ENCODE results near the gene ITCH. TPM values are rescaled to one million over a fixed set of nuclear protein-coding genes. Genes with fewer than 3 reads are reported as not detected.

ITCH gene
- total and polyA plus RNA-seq, 9 of the 15 experiments (the other 6 are each of a cell fraction or from before 2014, with no cell fraction given), result 7.5 to 53.0 (median 22.9) TPM

DNA sequence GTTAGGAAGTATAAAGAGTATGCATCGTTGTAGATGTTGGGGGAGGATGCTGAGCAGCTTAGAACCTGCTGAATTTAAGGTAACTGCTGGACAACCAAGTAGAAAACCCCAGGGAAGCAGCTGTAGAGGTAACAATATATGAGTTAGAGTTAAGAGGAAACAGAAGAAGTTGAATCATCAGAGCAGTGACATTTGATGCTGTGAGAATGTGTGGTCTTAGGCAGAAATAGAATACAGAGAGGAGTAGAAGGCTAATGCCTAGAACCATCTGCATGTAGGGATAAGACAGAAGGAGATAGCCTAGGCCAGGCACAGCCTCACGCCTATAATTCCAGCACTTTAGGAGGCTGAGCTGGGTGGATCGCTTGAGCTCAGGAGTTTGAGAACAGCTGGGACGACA, 130.6 kb downstream of the ITCH start:
- no peaks in the 10 kb centered on the region for H3K9me1 ChIP-seq (ENCODE audit: control insufficient read depth, insufficient read depth, low read length)
- no peak overlapping the region for H2AFZ ChIP-seq (ENCODE audit: low read depth, low read length)
- H3K4me1 ChIP-seq (replicated peaks in 1 of 2; ENCODE audit: control insufficient read depth in 2 of 2, insufficient read depth in 2 of 2, low read length in 2 of 2), result no peaks in the 10 kb centered on the region
- H3K4me2 ChIP-seq (ENCODE audit: insufficient read depth, low read length), result no peak overlapping the region
- TF ChIP-seq MXD1 (CRISPR knock-in tag; IDR thresholded peaks at IDR 0.05; ENCODE audit: borderline replicate concordance, poor library complexity, severe bottlenecking) (no peak), CREB3L1 (IDR thresholded peaks at IDR 0.05; ENCODE audit: borderline replicate concordance, low read depth) (no peak), ZNF165 (CRISPR knock-in tag; IDR thresholded peaks at IDR 0.05; ENCODE audit: borderline replicate concordance) (no peak), HNRNPUL1 (IDR thresholded peaks at IDR 0.05; ENCODE audit: low read length) (no peak), FOXK2 (conservative IDR thresholded peaks at IDR 0.05 in 1 of 2, IDR thresholded peaks at IDR 0.05 in 1 of 2; ENCODE audit: low read depth in 2 of 2) (no peak), NCOA2 (IDR thresholded peaks at IDR 0.05; ENCODE audit: partially characterized antibody in 2 of 2) (no peak), MCM2 (IDR thresholded peaks at IDR 0.05; ENCODE audit: low read depth) (no peak), ZNF124 (CRISPR knock-in tag; IDR thresholded peaks at IDR 0.05) (no peak)
- TF ChIP-seq, protein P1, sequence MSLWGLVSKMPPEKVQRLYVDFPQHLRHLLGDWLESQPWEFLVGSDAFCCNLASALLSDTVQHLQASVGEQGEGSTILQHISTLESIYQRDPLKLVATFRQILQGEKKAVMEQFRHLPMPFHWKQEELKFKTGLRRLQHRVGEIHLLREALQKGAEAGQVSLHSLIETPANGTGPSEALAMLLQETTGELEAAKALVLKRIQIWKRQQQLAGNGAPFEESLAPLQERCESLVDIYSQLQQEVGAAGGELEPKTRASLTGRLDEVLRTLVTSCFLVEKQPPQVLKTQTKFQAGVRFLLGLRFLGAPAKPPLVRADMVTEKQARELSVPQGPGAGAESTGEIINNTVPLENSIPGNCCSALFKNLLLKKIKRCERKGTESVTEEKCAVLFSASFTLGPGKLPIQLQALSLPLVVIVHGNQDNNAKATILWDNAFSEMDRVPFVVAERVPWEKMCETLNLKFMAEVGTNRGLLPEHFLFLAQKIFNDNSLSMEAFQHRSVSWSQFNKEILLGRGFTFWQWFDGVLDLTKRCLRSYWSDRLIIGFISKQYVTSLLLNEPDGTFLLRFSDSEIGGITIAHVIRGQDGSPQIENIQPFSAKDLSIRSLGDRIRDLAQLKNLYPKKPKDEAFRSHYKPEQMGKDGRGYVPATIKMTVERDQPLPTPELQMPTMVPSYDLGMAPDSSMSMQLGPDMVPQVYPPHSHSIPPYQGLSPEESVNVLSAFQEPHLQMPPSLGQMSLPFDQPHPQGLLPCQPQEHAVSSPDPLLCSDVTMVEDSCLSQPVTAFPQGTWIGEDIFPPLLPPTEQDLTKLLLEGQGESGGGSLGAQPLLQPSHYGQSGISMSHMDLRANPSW (CRISPR knock-in tag; IDR thresholded peaks at IDR 0.05), result no peak
- TF ChIP-seq, protein P2, sequence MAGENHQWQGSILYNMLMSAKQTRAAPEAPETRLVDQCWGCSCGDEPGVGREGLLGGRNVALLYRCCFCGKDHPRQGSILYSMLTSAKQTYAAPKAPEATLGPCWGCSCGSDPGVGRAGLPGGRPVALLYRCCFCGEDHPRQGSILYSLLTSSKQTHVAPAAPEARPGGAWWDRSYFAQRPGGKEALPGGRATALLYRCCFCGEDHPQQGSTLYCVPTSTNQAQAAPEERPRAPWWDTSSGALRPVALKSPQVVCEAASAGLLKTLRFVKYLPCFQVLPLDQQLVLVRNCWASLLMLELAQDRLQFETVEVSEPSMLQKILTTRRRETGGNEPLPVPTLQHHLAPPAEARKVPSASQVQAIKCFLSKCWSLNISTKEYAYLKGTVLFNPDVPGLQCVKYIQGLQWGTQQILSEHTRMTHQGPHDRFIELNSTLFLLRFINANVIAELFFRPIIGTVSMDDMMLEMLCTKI (IDR thresholded peaks at IDR 0.05; ENCODE audit: partially characterized antibody), result no peak
- in situ Hi-C loops (cut with MboI), result no loop called here
- H3K9me3 ChIP-seq (replicated peaks; ENCODE audit: control insufficient read depth, insufficient read depth, low read depth, low read length), result no peaks in the 10 kb centered on the region
- FAIRE-seq (no peak), DNase-seq (ENCODE audit: extremely low read depth in 1 of 4, low spot score in 3 of 4) (no peak), ATAC-seq (no peak)
- no peaks in the 10 kb centered on the region for H3K27me3 ChIP-seq (ENCODE audit: control insufficient read depth in 2 of 2, insufficient read depth in 2 of 2, low read length in 2 of 2)
- H3K4me3 ChIP-seq, result no peak overlapping the region
- 96% methylated on average over 4 of the region's 4 CpGs for WGBS (ENCODE audit: insufficient coverage, low coverage, missing lambda C conversion rate)
- 0 out of 3 replicates have a peak, but pooled peaks cover 5% of the 10 kb centered on the region for H3K79me2 ChIP-seq (ENCODE audit: control insufficient read depth, insufficient read depth, low read length)
- H3K27ac ChIP-seq (ENCODE audit: extremely low read depth, low read depth, low read length), result no peak overlapping the region
- H3K9ac ChIP-seq (ENCODE audit: insufficient read depth in 1 of 2, low read depth in 2 of 2, low read length in 2 of 2), result no peak overlapping the region
- CTCF ChIA-PET (ENCODE audit: low intra/inter-chr PET ratio), result no interaction called here
- H4K20me1 ChIP-seq (replicated peaks; ENCODE audit: control insufficient read depth, insufficient read depth, low read length), result no peaks in the 10 kb centered on the region
- POLR2A ChIA-PET, result no interaction called here
- no TSS peak for BruUV-seq (replicated peaks)
- peaks cover 70% of the 10 kb centered on the region for H3K36me3 ChIP-seq (ENCODE audit: control insufficient read depth, insufficient read depth, low read length)
- intact Hi-C loops (cut with micrococcal nuclease), result no loop called here
